ENCODE results near the gene AMDHD2. TPM values are rescaled to one million over a fixed set of nuclear protein-coding genes. Genes with fewer than 3 reads are reported as not detected.

AMDHD2 gene
- total RNA-seq, 1 donor from 2014 or later: 15.6 TPM

DNA sequence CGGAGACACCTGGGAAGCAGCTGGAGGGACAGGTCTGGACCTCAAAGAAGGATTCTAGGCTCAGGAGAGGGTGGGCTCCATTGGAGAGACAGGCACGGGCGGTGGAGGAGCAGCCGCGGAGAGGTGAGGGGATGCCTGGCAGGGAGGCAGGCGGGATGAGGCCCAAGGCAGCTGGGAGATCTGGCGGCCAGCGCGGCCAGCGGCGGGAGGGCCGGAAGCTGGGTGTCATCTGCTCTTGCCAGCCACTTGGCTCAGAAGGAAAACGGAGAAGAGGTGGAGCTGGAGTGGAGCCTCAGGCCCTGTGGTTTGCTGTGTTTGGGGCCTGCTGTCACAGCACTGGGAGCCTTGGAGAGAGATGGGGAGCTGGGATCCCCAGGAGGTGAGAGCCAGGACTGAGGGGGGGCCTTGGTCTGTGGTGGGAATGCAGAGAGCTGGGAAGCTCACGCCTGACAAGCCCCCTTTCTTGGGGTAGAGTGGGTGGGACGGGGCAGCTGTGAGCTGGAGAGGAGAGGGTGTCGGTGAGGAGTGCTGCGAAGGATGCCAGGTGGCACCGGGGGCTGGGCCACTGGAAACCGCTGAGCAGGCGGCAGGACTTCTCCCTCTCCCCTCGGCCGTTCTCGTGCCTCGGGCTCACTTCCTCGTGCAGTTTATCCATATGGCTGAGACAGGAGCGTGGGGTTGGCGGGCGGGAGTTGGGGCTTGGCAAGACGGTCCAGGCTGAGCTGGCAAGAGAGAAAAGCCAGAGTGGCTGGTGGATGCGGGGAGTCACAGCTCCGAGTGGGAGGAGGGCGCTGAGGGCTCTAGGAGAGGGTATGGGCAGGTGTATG is 37.2 kb upstream of the AMDHD2 start:
- DNase-seq: no peak

DNA sequence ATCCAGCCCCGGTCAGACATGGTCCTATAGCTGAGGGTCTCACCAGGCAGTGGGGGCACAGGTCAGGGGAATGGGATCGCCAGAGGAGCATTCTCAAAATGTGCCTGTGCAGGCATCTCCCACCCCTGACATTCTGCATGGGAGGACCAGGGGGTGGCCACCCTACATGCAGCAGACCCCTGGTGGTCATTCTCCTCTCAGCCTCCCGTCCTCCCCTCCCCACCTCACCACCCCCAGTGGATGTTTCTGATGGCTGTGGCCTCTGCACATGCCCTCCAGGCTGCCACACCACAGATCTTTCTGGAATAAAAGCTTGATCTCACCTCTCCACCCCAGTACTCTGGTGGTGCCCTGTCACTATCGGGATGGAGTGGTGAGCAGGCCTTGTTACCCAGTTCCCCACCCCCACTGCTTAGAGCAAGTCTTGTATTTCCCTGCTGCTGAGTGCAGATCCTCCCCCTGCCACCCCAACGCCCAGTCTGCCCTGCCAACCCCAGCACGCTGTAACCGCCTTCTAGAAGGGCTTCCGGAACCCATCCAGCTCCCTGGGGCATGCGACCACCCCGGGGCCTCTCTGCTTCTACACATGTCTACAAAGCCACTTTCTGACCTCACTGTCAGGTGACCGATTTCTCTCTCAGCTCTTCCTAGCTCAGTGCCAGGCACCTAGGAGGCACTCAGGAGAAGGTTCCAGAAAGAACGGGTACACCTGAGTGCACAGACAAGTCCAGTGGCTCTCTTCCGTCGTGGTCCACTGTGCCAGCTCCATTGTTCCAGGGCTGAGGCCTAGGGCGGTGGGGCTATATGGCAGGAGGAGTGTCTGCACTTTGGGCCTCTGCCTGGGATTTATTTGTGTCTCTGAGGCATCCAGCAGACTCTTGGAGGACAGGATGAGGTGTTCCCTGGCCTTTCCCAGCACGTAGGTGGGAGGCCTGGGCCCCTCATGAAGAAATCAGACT is 36.0 kb upstream of the AMDHD2 start:
- no peak for DNase-seq

DNA sequence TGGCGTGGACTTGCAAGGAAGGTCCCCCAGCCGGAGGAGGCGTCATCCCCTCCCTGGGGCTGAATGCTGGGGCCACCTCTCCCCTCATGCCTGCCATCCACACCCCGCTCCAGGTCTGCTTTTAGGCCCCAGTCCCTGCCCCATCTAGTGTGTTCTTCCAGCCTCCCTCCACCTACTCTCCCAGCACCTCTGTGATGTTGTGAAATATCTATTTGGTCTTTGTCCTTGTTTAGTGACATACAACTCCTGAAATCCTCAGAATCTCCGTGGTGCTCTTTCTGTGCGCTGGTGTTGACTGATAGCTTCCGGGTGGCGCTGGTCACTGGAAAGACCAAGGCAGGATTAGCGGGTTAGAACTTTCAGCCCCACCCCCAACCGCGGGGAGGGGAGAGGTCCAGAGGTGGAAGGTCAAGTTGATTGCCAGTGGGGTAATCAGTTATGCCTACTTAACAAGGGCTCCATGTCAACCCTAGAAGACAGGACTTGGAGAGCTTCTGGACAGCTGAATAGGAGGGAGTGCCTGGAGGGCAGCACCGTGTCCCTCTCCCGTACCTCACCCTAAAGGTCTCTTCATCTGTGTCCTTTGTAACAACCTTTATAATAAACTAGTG is 35.2 kb upstream of the AMDHD2 start:
- no peak for DNase-seq

DNA sequence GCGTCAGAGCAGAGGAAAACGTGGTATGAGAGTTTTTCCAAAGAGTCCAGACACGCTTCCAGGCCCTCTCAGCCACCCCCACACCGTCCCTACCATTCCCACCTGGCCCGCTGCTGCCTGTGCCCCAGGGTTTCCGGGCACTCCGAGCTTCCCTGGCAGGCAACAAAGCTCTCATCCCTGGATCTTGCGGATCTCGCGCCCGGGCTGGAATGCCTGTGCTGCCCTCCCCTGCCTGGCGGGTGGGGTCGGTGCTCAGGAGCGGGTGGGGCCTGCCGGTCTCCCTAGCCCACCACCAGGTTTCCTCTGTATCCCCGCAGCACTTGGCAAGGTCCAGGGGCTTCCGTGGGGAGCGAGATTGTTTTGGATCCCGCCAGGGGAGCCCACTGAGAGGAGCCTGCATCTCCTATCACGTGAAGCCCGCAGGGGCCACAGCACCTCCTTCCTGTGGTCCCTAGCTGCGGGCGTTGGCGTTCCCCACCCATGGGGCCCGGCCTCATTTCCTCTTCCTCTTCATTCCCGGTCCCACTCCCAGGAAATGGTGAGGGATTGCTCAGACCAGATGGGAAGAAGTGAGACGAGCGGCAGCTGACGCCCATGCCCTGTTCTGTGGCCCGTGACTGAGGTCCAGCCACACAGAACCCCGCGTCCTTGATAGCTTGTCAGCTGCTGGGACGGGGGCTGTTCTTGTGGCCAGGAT is 34.2 kb upstream of the AMDHD2 start:
- DNase-seq: no peak

DNA sequence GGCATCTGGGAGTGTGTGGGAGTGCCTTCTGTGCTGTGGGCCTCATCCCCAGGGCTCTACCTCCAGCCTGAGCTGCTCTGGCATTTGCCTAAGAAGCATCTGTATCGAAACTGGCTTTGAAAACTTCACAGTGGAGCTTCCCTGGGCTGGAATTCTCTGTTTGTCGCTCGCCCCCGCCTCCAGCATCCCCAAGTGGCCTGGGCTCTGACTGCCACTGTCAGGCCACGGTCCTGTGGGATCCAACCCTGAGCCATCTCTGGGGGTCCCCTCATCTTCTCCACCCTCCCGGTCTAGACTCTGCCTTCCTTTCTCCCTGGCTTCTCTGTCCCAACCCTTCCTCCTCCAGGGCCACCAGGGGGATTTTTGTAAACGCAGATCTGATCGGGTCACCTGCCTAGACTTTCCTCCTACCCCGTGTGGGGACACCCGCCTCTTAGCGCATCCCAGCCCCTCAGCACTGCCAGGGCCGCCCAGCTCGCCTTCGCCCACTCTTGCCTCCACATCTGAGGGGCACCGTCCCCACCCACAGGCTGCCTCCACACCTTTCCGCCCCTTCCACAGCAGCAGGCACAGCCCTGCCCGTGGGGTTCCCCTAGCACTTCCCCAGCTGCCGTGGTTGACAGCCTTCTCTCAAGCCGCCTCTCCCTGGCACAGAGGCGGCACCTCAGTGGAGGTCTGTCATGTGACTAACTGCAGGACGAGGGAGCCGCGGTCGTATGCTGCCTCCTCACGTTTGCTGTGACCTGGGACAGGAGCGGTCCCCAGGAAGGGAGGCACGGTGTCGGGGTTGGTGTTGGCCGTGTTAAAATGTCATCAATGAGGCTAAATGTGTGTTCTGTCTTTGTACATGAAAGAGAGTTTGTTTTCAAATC is 33.3 kb upstream of the AMDHD2 start:
- DNase-seq: no peak

DNA sequence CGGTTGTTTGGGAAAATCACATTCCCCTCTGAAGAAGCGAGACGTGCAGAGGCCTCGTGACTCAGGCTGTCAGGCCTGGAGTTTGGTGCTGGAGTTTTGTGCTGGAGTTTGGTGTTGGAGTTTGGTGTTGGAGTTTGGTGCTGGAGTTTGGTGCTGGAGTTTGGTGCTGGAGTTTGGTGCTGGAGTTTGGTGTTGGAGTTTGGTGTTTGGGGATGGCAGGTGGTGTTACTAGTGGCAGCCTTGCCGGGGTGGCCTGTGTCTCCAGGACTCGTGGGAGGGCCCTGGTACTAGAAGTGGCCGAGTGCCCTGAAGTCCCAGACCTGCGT is 32.7 kb upstream of the AMDHD2 start:
- no peak for DNase-seq

DNA sequence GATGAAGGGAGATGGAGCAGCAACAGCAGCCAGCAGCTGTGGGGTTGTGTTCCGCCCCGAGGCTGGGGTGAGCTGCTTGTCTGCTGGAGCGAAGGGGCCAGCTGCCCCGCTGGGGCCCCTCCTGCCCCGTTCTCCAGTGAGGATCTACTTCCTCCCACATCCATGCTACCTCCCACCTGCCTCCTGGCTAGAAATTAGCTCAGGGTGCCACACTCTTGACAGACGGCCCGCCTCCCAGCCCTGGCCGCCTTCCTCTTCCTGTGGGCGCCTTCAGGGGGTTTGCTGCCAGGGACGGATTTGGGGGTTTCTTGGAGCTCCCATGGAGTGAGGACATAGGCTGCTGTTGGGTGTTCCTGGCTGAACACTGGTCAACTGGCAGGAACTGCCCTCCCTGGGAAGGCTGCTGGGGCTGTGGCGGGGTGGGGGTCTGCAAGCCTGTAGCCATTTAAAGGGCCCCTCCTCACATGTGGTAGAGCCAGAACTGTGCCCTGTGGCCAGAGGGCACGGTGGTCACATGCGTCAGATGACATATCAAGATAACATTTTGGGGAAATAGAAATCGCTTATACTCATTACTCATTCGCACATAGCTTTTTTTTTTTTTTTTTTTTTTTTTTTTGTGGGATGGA is 32.2 kb upstream of the AMDHD2 start:
- DNase-seq: no peak

DNA sequence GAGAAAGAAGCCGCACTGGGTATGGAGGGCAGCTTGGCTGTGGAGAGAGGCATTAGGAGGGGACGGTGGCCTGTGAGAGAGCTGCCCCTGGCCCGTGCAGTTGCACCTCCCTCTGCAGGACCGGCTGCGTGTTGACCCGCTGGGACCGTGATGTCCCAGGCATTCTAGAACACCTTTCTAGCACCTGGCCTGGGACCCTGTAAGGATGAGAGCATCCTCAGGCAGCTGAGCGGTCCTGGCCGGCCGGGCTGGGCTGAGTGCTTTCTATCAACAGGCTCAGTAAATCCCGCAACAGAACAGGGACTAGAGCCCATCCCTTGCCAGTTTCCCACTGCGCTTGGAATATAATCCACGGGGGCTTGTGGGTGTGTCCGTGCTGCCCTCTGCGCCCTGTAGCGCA is 30.6 kb upstream of the AMDHD2 start:
- no peak for DNase-seq

DNA sequence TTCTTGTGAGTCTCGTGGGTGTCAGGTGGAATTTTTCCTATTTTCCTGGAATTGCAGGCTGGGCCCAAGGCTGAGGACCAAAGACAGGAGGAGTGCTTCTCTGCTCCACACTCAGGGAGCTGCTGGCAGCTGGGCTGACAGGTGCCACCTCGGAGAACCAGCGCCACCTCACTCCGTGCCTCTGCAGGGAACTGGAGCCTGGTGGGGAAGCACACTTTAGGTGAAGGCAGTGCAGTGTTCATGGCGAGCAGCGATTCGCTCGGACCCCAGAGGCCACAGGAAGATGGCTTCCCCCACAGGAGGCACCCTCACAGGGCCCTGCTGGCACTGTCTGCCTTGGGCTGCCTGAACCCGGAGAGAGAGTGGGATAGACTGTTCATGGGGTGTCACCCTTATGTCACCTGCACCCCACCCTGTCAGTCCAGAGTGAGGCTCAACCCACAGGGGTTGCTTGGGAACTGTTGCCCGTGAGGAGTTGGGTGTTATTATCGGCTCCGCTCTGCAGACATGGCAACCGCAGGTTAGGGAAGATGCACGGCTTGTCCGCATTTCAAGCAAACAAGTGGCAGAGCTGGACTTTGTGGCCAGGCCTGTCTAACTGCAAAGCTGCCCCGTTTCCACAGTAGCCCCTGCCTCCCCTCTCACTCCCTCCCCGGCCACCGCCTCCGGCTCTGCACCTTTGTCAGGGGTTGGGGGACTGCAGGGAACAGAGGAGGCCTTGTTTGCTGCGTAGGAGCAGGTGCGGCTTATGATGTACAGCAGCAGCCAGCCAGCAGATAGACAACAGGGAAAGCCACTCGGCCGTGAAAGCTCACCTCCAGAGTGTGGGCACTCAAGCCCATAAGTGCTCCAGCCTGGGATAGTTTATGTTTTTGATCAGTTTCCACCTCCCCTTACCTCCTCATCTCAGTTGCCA is 29.7 kb upstream of the AMDHD2 start:
- no peak for DNase-seq

DNA sequence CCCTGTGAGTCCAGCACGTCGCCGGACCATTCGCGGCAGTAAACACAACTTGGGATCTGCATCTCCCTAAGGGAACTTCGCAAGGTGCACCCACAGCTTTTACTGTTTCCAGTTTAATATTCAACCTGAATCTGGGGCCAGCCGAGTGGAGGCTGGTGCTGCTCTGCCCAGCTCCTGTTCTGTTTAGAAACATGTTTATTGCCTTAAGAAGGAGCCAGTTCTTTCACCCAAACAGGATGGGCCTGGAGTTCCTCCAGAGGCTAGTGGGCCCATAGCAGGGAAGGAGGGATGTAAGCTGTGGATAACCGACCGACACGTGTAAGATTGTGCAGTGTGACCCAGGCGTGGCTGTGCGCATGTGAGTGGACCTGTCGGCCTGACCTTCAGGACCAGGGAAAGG is 27.9 kb upstream of the AMDHD2 start:
- DNase-seq: no peak

DNA sequence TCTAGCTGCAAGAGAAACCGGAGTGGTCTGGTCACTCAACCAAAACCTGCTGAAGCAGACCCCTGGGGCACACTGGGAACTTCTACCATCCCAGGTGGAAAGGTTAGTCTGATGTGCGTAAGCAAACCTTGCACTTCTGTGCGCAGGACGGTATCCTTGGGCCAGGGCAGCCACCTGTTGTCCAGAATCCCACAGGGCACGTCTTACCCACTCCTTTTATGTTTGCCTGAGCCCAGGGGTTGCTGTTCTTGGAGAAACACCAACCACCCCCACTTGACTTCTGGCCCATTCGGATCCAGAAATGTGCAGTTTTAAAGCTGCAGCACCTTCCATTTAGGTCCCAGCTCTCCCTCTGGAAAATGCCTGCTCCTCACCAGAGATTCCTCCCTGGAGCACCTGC is 26.6 kb upstream of the AMDHD2 start:
- no peak for DNase-seq

DNA sequence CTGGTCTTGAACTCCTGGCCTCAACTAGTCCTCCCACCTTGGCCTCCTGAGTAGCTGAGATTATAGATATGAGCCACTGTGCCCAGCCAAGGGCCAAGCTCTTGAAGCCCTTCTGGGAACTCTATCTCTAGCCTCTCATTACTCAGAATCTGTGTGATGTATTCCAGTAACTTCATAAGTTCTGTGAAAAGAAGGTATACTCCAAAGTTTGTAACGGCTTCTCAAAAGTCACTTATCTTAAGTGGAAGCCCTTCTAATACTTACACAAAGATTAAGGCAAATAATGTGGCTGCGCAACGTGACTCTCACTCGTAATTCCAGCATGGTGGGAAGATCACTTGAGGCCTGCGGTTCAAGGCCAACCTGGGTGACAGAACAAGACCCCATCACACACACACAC is 25.6 kb upstream of the AMDHD2 start:
- no peak for DNase-seq

DNA sequence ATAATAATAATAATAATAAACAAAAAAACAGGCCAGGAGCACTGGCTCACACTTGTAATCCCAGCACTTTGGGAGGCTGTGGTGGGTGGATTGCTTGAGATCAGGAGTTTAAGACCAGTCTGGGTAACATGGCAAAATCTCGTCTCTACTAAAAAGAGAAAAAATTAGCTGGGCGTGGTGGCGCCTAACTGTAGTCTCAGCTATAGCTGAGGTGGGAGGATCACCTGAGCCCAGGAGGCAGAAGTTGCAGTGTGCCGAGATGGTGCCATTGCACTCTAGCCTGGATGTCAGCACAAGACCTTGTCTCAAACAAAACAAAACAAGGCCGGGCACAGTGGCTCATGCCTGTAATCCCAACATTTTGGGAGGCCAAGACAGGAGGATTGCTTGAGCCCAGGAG is 25.1 kb upstream of the AMDHD2 start:
- DNase-seq: no peak

DNA sequence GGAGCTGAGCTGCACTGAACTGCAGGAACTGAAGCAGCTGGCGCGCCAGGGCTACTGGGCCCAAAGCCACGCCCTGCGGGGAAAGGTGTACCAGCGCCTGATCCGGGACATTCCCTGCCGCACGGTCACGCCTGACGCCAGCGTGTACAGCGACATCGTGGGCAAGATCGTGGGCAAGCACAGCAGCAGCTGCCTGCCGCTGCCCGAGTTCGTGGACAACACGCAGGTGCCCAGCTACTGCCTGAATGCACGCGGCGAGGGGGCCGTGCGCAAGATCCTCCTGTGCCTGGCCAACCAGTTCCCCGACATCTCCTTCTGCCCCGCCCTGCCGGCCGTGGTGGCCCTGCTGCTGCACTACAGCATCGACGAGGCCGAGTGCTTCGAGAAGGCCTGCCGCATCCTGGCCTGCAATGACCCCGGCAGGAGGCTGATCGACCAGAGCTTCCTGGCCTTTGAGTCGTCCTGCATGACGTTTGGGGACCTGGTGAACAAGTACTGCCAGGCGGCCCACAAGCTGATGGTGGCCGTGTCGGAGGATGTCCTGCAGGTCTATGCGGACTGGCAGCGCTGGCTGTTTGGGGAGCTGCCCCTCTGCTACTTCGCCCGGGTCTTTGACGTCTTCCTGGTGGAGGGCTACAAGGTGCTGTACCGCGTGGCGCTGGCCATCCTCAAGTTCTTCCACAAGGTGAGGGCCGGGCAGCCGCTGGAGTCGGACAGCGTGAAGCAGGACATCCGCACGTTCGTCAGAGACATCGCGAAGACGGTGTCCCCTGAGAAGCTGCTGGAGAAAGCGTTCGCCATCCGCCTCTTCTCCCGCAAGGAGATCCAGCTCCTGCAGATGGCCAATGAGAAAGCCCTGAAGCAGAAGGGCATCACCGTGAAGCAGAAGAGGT is 23.7 kb upstream of the AMDHD2 start:
- DNase-seq: no peak

DNA sequence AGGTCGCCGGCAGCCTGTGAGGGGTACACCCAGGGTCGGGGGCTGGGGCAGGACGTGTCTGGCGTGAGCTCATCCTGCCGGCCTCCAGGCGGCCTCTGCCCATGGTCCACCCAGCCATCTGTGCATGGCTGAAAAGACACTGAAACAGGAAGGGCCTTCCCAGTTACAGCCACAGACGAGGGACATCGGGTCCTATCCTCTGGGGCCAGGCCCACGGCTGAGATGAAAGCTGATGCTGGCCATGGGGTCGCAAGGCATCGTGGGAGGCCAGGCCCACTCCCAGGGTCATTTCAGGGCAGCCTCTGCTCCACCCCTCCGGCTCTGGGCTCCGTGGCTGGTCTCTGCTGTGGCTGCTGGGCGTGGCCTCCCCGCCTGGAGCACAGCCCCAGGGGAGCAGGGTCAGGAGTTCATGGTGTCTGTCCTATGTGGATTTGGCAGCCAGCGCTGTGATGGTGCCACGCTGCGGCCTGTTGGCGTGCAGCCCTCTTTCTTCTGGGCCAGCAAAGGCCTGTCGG is 23.0 kb upstream of the AMDHD2 start:
- no peak for DNase-seq

DNA sequence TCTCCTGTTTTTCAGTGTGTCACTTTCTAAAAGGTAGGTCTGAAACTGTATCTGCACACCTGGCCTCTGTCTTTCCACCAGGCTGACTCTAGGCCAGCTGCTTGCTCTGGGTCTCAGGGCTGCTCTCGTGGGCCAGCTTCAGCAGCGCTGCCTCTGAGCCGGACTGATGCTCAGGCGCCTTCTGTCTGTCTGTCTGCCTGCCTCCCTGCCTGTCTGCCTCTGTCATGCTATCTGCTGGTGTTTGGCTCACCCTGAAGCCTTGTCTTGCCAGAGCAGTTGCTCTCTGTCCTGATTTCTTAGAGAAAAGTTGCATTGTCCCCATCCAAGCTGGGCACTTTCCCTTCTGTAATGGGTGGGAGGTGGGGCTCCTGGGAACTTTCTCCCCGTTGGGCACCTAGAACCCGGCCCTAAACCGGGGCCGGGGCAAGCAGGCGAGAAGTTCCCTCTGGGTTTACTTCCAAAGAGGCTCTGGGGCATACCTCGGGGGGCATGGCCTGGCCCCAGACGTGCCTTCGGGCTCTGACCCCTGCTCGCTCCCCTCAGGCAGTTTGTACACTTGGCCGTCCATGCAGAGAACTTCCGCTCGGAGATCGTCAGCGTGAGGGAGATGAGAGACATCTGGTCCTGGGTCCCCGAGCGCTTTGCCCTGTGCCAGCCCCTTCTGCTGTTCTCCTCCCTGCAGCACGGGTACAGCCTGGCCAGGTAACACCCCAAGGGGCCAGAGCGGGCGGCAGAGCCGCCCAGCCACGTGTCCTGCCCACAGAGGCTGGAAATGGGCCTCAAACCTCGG is 22.3 kb upstream of the AMDHD2 start:
- DNase-seq: no peak

DNA sequence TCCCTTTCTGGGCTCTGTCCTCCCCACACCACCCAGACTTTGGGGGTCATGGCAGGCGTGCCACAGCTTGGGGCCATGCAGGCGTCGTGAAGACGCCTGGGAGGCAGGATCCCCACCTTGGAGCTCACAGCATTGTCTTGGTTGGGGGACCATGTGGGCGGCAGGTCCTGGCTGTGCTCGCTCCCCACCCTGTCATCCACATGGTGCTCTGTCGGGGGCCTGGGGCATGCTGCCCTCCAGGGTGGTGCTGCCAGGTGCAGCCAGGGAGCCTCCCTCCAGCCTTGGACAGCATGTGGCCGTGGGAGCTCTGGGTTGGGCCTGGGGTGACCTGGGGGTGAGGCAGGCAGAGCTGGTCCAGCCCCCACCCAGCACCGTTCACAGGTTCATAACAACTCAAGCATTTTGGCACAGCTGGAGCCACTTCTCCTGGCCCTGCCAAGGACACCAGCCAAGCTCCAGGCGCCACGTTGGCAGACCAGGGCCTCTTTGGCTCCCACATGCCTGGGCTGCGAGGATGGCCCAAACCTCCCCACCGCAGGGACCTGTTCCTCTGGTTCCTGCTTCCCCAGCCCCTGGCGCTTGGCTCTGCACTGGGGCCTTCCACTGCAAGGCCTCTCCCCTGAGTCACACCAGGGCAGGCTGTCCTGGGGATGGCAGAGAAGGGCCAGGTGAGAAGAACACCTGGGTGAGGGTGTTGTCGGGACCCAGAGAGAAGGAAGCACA is 21.5 kb upstream of the AMDHD2 start:
- DNase-seq: no peak

Data from skin of body (tissue), 2 donors.